Peyer's patch (tissue), 4 donors: Measurements from ENCODE around the gene GSDMA. TPM values are rescaled to one million over a fixed set of nuclear protein-coding genes. Genes with fewer than 3 reads are reported as not detected.

ENCODE experiments used
- DNase-seq, 3 donors: peaks; one replicate each; pipeline ENCODE4 v3.0.0-alpha.2; 2017 to 2019
- H3K27ac ChIP-seq, 4 donors: fragments of 200-600 bp; sonication (generic); one replicate each; pipeline ENCODE4 v1.5.1; 2016 to 2019
- H3K27me3 ChIP-seq, 2 donors: fragments of 200-600 bp; sonication (generic); one replicate each; pipeline ENCODE4 v1.5.1; 2019
- H3K36me3 ChIP-seq, 3 donors: fragments of 200-600 bp; sonication (generic); one replicate each; pipeline ENCODE4 v1.5.1; 2016 to 2019
- H3K4me1 ChIP-seq, 4 donors: fragments of 200-600 bp; sonication (generic); one replicate each; pipeline ENCODE4 v1.5.1; 2016 to 2019
- H3K4me3 ChIP-seq, 4 donors: fragments of 200-600 bp; sonication (generic); 1 replicate in 3 of 4; 2 replicates in 1 of 4; pipeline ENCODE4 v1.5.1; 2016 to 2019; ENCODE audit warnings: mild to moderate bottlenecking in 1 of 4
- H3K9me3 ChIP-seq, 4 donors: fragments of 200-600 bp; sonication (generic); one replicate each; pipeline ENCODE4 v1.5.1; 2016 to 2019; ENCODE audit warnings: mild to moderate bottlenecking in 1 of 4
- CTCF ChIP-seq, 6 experiments: fragments of 450-650 bp in 4 of 6; fragments of 200-600 bp in 2 of 6; sonication (generic) in 1 of 6; IDR thresholded peaks; one replicate each; pipeline ENCODE4 v1.5.1; 2017 to 2019; ENCODE audit warnings: antibody characterized with exemption in 6 of 6, mild to moderate bottlenecking in 3 of 6, moderate library complexity in 1 of 6
- POLR2A ChIP-seq, 2 donors: fragments of 450-650 bp; IDR thresholded peaks; one replicate each; pipeline ENCODE4 v1.5.1; 2017; ENCODE audit warnings: antibody characterized with exemption in 2 of 2, mild to moderate bottlenecking in 2 of 2, moderate library complexity in 2 of 2
- total RNA-seq, 4 donors: library from RNA; depleted of rRNA; stranded (reverse); fragments of >200 nt; gene quantifications; one replicate each; pipeline ENCODE4 v1.1.0, GENCODE V29; 2016

Gene GSDMA
- total RNA-seq, 4 donors from 2014 or later: 1.6 to 3.3 TPM; not detected in 2

- H3K27ac ChIP-seq: peak overlapping the region in 2 of 4 donors; percentile 13 to 30
- H3K27me3 ChIP-seq: no peaks in the 10 kb centered on the region
- TF ChIP-seq POLR2A (IDR thresholded peaks at IDR 0.05): no peak
- TF ChIP-seq CTCF (IDR thresholded peaks at IDR 0.05): no peak
- no peaks in the 10 kb centered on the region for H3K9me3 ChIP-seq
- DNase-seq: no peak
- H3K4me3 ChIP-seq: peak overlapping the region in 1 of 4 donors; percentile 11
- H3K36me3 ChIP-seq: peaks cover 0 to 35% (median 4%) of the 10 kb centered on the region in 3 donors
- peaks cover 0 to 51% (median 16%) of the 10 kb centered on the region in 4 donors for H3K4me1 ChIP-seq
These were observed 38.1 kb upstream of the GSDMA start for GRCh38 chr17:39924691-39925055.

GRCh38 chr17:39925282-39926134 is 37.3 kb upstream of the GSDMA start:
- Histone ChIP-seq H3K36me3 (peaks cover 0 to 35% (median 4%) of the 10 kb centered on the region in 3 donors), H3K4me3 (peak overlapping the region; percentile 75 to 90 (median 88)), H3K27ac (peak overlapping the region in 3 of 4 donors; percentile 30 to 84 (median 55)), H3K27me3 (no peaks in the 10 kb centered on the region), H3K9me3 (no peaks in the 10 kb centered on the region), H3K4me1 (peaks cover 0 to 47% (median 16%) of the 10 kb centered on the region in 4 donors)
- no peak for DNase-seq
- TF ChIP-seq POLR2A (IDR thresholded peaks at IDR 0.05) (no peak), CTCF (IDR thresholded peaks at IDR 0.05) (no peak)

- Histone ChIP-seq H3K9me3 (no peaks in the 10 kb centered on the region), H3K36me3 (peaks cover 0 to 30% (median 4%) of the 10 kb centered on the region in 3 donors), H3K27me3 (no peaks in the 10 kb centered on the region), H3K4me3 (peak overlapping the region; percentile 75 to 90 (median 88)), H3K27ac (peak overlapping the region in 3 of 4 donors; percentile 84 to 90 (median 85)), H3K4me1 (peaks cover 0 to 41% (median 16%) of the 10 kb centered on the region in 4 donors)
- no peak for DNase-seq
- no peak for TF ChIP-seq POLR2A (IDR thresholded peaks at IDR 0.05)
- no peak for TF ChIP-seq CTCF (IDR thresholded peaks at IDR 0.05)
These were observed 36.6 kb upstream of the GSDMA start for GRCh38 chr17:39926135-39926587.

GRCh38 chr17:39926588-39927100 is 36.2 kb upstream of the GSDMA start:
- peak overlapping the region; percentile 84 to 90 (median 87) for H3K27ac ChIP-seq
- H3K9me3 ChIP-seq: no peaks in the 10 kb centered on the region
- H3K4me3 ChIP-seq: peak overlapping the region; percentile 75 to 90 (median 88)
- H3K36me3 ChIP-seq: peaks cover 0 to 25% (median 4%) of the 10 kb centered on the region in 3 donors
- peak; percentile 45 to 75 (median 74) for DNase-seq
- TF ChIP-seq POLR2A (IDR thresholded peaks at IDR 0.05) (no peak), CTCF (IDR thresholded peaks at IDR 0.05) (no peak)
- peaks cover 0 to 37% (median 16%) of the 10 kb centered on the region in 4 donors for H3K4me1 ChIP-seq
- H3K27me3 ChIP-seq: no peaks in the 10 kb centered on the region

GRCh38 chr17:39927101-39927928 is 35.5 kb upstream of the GSDMA start, which contains the start of the genes LRRC3C and ORMDL3:
Gene LRRC3C (plus strand): TSS chr17:39927732. CDS start chr17:39941524, 13,792 bp downstream.
Gene ORMDL3 (minus strand): TSS chr17:39927601. CDS start chr17:39924203, 3,398 bp downstream.
- DNase-seq: peak; percentile 86 to 98 (median 96)
- peak within 1 kb of the TSS; percentile 84 to 90 (median 87) for H3K27ac ChIP-seq
- no peaks in the 10 kb centered on the region for H3K27me3 ChIP-seq
- TF ChIP-seq POLR2A (IDR thresholded peaks at IDR 0.05) (peak; percentile 78 to 88), CTCF (IDR thresholded peaks at IDR 0.05) (no peak)
- peaks cover 0 to 37% (median 16%) of the 10 kb centered on the region in 4 donors for H3K4me1 ChIP-seq
- H3K9me3 ChIP-seq: no peaks in the 10 kb centered on the region
- peak within 1 kb of the TSS; percentile 75 to 90 (median 88) for H3K4me3 ChIP-seq
- H3K36me3 ChIP-seq: peaks cover 0 to 18% (median 2%) of the 10 kb centered on the region in 3 donors
